DND-41 (cell line): Measurements from ENCODE around the gene KLF17.

ENCODE experiments used
- EZH2 ChIP-seq: IDR thresholded peaks from 3 replicates; pipeline ENCODE4 v1.6.1; 2012; ENCODE audit warnings: borderline replicate concordance, low read depth, mild to moderate bottlenecking, moderate library complexity, low read length, inconsistent platforms; ENCODE audit not compliant: severe bottlenecking
- TF ChIP-seq, protein P1 (sequence below): IDR thresholded peaks from 2 replicates; pipeline ENCODE4 v1.5.1; 2012; ENCODE audit warnings: borderline replicate concordance, low read length, moderate library complexity, mild to moderate bottlenecking; ENCODE audit not compliant: poor library complexity, severe bottlenecking; ENCODE audit errors: extremely low read depth

DNA sequence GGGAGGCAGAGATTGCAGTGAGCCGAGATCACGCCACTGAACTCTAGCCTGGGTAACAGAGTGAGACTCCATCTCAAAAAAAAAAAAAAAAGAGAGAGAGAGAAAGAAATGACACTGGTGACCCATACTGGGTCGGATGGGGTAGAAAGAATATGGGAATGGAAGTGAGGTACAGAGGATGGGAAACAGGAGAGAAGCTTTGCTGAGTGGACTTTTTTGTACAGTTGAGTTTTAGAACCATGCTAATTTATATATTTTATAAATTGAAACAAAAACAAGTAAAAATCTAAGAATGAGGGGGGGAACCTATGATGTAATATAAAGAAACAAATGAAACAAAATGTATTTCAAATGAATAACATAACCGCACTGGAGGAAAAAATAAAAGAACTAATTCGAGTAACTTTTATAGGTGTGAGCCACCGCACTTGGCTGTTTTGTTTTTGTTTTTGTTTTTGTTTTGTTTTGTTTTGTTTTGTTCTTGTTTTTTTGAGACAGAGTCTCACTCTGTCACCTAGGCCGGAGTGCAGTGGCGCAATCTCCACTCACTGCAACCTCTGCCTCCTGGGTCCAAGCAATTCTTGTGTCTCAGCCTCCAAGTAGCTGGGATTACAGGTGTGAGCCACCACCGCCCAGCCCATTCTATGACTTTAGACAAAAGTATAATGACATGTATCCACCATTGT, 18.3 kb upstream of the KLF17 start:
- TF ChIP-seq, protein P1, sequence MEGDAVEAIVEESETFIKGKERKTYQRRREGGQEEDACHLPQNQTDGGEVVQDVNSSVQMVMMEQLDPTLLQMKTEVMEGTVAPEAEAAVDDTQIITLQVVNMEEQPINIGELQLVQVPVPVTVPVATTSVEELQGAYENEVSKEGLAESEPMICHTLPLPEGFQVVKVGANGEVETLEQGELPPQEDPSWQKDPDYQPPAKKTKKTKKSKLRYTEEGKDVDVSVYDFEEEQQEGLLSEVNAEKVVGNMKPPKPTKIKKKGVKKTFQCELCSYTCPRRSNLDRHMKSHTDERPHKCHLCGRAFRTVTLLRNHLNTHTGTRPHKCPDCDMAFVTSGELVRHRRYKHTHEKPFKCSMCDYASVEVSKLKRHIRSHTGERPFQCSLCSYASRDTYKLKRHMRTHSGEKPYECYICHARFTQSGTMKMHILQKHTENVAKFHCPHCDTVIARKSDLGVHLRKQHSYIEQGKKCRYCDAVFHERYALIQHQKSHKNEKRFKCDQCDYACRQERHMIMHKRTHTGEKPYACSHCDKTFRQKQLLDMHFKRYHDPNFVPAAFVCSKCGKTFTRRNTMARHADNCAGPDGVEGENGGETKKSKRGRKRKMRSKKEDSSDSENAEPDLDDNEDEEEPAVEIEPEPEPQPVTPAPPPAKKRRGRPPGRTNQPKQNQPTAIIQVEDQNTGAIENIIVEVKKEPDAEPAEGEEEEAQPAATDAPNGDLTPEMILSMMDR: no peak
- no peak for TF ChIP-seq EZH2
